ENCODE results near the gene ANKRD12.

ANKRD12 gene

DNA sequence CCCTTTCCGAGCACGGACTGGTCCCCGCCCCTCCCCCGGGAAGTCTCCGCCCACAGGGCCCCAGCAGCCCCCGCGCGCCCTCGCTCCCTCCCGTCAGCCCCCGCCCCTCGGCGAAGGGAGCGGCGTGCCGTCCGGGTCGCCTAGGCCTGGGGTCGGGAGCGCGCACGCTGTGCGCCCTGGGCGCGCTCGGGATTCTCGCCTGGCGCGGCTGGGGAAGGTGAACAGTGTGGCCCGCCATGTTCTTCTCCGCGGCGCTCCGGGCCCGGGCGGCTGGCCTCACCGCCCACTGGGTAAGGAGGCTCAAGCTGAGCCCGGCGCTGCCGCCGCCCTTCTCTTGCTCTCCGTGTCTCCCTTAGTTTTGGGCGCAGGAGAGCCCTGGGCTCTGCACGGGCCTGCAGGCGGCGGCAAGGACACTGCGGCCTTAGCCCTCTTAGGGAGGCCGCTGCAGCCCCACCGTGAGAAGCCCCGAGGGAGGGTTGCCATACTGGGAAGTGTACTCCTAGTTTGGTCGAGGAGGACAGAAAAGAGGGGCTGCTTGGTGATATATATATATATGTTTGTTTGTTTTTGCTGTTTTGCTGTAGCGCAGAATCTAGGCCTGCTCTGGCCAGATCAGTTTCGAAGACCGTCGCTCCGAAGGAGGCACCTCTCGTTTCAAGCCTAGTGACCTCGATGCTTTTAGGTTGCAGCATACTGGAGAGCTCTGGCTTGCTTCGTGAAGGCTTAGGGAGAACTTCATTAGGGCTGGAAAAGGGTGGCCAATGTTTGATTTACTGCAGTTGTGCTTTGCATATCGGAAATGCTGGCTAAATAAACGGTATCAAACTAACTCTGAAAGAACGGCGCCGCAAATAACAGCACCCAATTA, 33.8 kb upstream of the ANKRD12 start, which contains the start of gene NDUFV2:
TSS of gene NDUFV2 (plus strand) at position 192 of the 868 bp plus-strand sequence. CDS start at position 237, 45 bp downstream.
- Histone ChIP-seq H3K27ac (peak within 1 kb of the TSS; percentile 88 to 96 (median 94)), H3K36me3 (peaks cover 0 to 31% (median 9%) of the 10 kb centered on the region in 11 experiments; a peak in 8 of 22 replicates), H3K9me3 (replicated peaks in 1 of 11) (no peaks in the 10 kb centered on the region), H3K4me1 (peaks cover 40 to 53% (median 45%) of the 10 kb centered on the region in 10 experiments), H4K20me1 (peaks cover 37 to 48% (median 43%) of the 10 kb centered on the region in 11 experiments), H3K4me2 (peak within 1 kb of the TSS; percentile 83 to 99 (median 96)), H3K4me3 (peak within 1 kb of the TSS; percentile 70 to 86 (median 77)), H3K9ac (peak within 1 kb of the TSS; percentile 89 to 96 (median 94)), H3K27me3 (no peaks in the 10 kb centered on the region)
- TF ChIP-seq Cebpa-rat (IDR thresholded peaks at IDR 0.05), result no peak

DNA sequence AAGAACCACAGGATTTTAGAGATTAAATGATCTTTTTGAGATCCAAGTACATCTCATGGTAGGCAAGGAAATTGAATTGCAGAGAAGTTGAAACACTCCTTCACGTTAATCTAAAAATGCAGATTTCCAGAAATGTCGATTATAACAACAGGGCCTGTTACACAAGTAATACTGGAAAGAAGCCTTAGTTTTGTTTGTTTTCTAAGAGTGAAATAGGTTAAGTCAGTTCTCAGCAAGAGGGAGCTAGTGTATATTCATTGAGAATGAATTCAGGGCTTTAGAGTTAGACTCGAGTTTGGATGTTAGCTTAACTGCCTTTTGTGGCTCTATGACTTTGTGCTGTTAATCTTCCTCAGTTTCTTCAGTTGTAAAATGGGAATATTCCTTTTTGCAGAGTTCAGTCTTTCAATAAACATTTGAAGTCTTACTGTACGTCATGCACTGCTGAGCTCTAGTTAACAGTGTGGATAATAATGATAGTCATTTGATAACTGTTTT, 33.2 kb upstream of the ANKRD12 start:
- Histone ChIP-seq H3K36me3 (peaks cover 0 to 37% (median 13%) of the 10 kb centered on the region in 11 experiments; a peak in 10 of 22 replicates), H3K4me3 (peak overlapping the region; percentile 70 to 86 (median 77)), H3K9ac (peak overlapping the region; percentile 89 to 96 (median 94)), H3K27ac (peak overlapping the region; percentile 79 to 96 (median 94)), H3K4me1 (peaks cover 43 to 59% (median 47%) of the 10 kb centered on the region in 10 experiments), H3K9me3 (replicated peaks in 1 of 11) (no peaks in the 10 kb centered on the region), H3K4me2 (peak overlapping the region; percentile 83 to 99 (median 96)), H3K27me3 (no peaks in the 10 kb centered on the region), H4K20me1 (peaks cover 44 to 55% (median 50%) of the 10 kb centered on the region in 11 experiments)
- TF ChIP-seq Cebpa-rat (IDR thresholded peaks at IDR 0.05), result no peak

DNA sequence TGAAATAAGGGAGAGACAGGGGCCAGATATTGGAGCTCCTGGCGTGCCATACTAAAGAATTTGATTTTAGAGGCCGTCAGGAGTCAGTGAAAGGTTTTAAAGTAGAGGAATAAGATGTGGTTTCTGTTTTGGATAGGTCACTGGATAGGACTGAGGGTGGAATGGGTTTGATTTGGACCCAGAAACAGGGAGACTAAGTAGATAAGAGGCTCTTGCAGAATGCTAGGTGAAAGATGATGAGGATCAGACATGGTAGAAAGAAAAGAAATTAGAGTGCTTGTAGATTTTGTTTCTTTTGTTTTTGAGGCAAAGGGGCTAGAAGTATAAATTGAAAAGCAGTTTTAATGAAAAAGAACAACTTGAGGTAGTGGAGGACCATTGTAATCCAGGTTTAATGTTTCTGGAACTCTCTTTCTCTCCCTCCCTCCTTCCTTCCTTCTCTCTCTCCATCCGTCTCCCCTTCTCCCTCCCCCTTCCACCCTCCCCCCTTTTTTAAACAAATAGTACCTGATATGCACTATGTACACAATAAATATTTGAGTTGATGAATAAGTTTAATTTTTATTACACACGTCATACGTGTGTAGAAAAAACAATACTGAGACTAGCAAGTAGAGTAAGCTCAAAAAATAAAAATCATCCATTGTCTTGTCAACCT, 32.2 kb upstream of the ANKRD12 start:
- H3K4me3 ChIP-seq, result peak overlapping the region; percentile 70 to 86 (median 77)
- H3K36me3 ChIP-seq, result peaks cover 0 to 46% (median 19%) of the 10 kb centered on the region in 11 experiments; a peak in 15 of 22 replicates
- TF ChIP-seq Cebpa-rat (IDR thresholded peaks at IDR 0.05), result no peak
- H4K20me1 ChIP-seq, result peaks cover 53 to 64% (median 59%) of the 10 kb centered on the region in 11 experiments
- H3K9me3 ChIP-seq (replicated peaks in 1 of 11), result no peaks in the 10 kb centered on the region
- H3K4me2 ChIP-seq, result peak overlapping the region; percentile 83 to 99 (median 96)
- H3K27me3 ChIP-seq, result no peaks in the 10 kb centered on the region
- peak overlapping the region; percentile 89 to 96 (median 94) for H3K9ac ChIP-seq
- H3K27ac ChIP-seq, result peak overlapping the region; percentile 79 to 96 (median 94); a peak in 21 of 22 replicates
- H3K4me1 ChIP-seq, result peaks cover 43 to 69% (median 50%) of the 10 kb centered on the region in 10 experiments

DNA sequence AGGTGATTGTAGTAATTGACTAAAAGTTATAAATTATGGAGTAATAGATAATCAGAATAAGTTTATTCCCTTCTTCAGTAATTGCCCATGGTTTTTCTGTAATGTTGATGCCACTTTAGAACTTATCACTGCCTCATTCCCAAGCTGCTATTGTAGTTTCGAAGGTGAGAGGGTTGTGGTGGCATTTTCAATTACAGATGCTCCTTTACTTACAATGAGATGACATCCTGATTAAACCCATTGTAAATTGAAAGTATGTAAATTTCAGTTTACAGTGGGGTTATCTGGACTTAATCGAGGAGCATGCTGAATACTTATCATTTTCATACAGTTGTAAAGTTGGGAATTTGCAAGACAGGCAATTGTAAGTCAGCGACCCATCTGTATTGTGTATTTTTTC, 31.2 kb upstream of the ANKRD12 start:
- Histone ChIP-seq H3K27ac (peak overlapping the region in 2 of 11 experiments; percentile 20 to 90; a peak in 3 of 22 replicates), H3K4me1 (peaks cover 43 to 77% (median 51%) of the 10 kb centered on the region in 10 experiments), H3K4me2 (peak overlapping the region; percentile 83 to 99 (median 96)), H3K9me3 (replicated peaks in 1 of 11) (no peaks in the 10 kb centered on the region), H3K4me3 (peak overlapping the region; percentile 70 to 86 (median 77); a peak in 17 of 20 replicates), H3K36me3 (peaks cover 3 to 55% (median 25%) of the 10 kb centered on the region in 11 experiments; a peak in 20 of 22 replicates), H3K9ac (peak overlapping the region; percentile 10 to 96 (median 93); a peak in 14 of 22 replicates), H3K27me3 (no peaks in the 10 kb centered on the region), H4K20me1 (peaks cover 61 to 75% (median 70%) of the 10 kb centered on the region in 11 experiments)
- no peak for TF ChIP-seq Cebpa-rat (IDR thresholded peaks at IDR 0.05)

DNA sequence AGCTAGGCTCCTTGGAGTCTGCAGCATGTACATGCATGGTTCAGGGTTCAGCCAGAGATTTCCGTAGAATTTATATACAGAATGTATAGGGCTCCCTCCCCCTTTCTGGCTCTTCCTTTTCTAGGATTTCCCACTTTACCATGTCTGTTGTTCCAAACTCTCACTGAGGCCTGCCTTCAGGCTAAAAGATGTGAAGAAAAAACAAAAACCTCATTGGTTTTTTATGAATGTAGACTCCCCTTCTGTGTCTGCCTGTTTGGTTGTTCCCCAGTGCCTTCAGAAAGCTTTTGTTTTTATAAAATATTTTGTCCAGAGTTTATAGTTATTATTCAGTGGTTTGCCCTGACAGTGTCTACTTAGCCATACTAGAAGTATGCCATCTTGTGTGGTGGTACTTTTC, 30.5 kb upstream of the ANKRD12 start:
- peaks cover 68 to 81% (median 77%) of the 10 kb centered on the region in 11 experiments for H4K20me1 ChIP-seq
- peak overlapping the region; percentile 83 to 99 (median 96) for H3K4me2 ChIP-seq
- H3K9me3 ChIP-seq (replicated peaks in 1 of 11), result no peaks in the 10 kb centered on the region
- peak overlapping the region in 6 of 11 experiments; percentile 36 to 95 (median 92); a peak in 9 of 22 replicates for H3K9ac ChIP-seq
- no peak for TF ChIP-seq Cebpa-rat (IDR thresholded peaks at IDR 0.05)
- H3K4me3 ChIP-seq, result peak overlapping the region in 7 of 10 experiments; percentile 71 to 86 (median 77); a peak in 9 of 20 replicates
- no peaks in the 10 kb centered on the region for H3K27me3 ChIP-seq
- H3K4me1 ChIP-seq, result peaks cover 43 to 77% (median 51%) of the 10 kb centered on the region in 10 experiments
- H3K27ac ChIP-seq, result peak overlapping the region in 3 of 11 experiments; percentile 6 to 14 (median 8); a peak in 3 of 22 replicates
- peaks cover 8 to 62% (median 32%) of the 10 kb centered on the region in 11 experiments; a peak in 21 of 22 replicates for H3K36me3 ChIP-seq

DNA sequence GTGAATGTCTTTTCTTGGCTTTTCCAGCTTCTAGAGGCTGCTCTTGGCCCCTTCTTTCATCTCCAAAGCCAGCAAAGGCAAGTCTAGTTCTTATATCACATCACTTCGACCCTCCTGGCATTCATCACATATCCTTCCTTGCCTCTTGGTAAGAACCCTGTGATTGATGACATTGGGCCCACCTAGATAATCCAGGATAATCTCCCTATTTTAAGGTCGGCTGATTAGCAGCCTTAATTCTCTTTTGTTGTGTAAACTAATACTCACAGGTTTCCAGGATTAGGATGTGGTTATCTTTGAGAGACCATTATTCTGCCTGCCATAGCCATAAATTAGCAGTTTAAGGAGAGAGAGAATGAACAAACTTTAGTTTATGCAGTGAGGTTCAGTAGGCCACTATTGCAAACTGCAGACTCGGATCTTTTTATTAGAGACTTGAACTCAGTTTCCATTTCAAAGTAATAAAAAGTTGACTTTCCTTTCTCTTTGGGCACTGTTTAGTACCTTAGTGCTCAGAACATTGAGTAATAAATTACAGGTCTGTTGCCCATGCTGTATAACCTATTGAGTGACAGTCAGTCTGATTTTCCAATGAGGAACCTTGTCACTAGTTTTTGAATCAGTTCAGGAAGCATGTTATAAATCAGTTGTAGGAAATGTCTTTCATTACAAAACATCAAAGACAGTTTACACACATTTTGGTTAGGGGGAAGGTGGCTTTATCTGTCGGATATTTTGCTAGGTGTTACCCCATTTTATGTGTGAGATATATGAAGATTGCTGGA, 29.6 kb upstream of the ANKRD12 start:
- H3K36me3 ChIP-seq, result peaks cover 17 to 71% (median 41%) of the 10 kb centered on the region in 11 experiments; a peak in 21 of 22 replicates
- peak overlapping the region; percentile 83 to 99 (median 96) for H3K4me2 ChIP-seq
- no peaks in the 10 kb centered on the region; a peak in 1 of 22 replicates for H3K9me3 ChIP-seq (replicated peaks in 1 of 11)
- H3K27ac ChIP-seq, result peak overlapping the region in 2 of 11 experiments; percentile 0 to 21; a peak in 2 of 22 replicates
- TF ChIP-seq Cebpa-rat (IDR thresholded peaks at IDR 0.05), result no peak
- peak overlapping the region in 3 of 10 experiments; percentile 72 to 86 (median 78); a peak in 4 of 20 replicates for H3K4me3 ChIP-seq
- no peaks in the 10 kb centered on the region for H3K27me3 ChIP-seq
- peaks cover 77 to 90% (median 86%) of the 10 kb centered on the region in 11 experiments for H4K20me1 ChIP-seq
- H3K9ac ChIP-seq, result peak overlapping the region in 4 of 11 experiments; percentile 3 to 91 (median 52); a peak in 6 of 22 replicates
- peaks cover 38 to 79% (median 46%) of the 10 kb centered on the region in 10 experiments for H3K4me1 ChIP-seq

DNA sequence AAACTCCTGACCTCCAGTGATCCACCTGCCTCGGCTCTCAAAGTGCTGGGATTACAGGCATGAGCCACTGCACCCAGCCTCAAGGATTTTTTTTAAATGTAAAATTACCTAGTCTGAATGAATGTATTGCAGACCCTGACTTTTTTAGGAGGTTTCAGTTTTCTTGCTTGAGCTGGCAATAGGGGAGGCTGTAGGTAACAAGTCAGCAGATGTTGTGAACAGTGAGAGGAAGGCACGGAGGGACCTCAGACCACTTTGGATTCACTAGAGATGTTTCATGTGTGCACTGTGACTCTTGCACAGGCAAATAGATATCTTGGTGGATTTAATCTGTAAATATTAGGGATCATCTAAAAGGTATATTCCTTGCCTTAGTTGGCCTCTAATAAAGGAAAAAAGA, 27.7 kb upstream of the ANKRD12 start:
- no peaks in the 10 kb centered on the region for H3K27me3 ChIP-seq
- peak overlapping the region in 3 of 11 experiments; percentile 21 to 47 (median 46); a peak in 5 of 22 replicates for H3K27ac ChIP-seq
- no peaks in the 10 kb centered on the region; a peak in 1 of 22 replicates for H3K9me3 ChIP-seq (replicated peaks in 1 of 11)
- no peak overlapping the region; a peak in 1 of 20 replicates for H3K4me3 ChIP-seq
- H4K20me1 ChIP-seq, result peaks cover 92 to 100% (median 100%) of the 10 kb centered on the region in 11 experiments
- peaks cover 39 to 98% (median 56%) of the 10 kb centered on the region in 10 experiments for H3K4me1 ChIP-seq
- H3K36me3 ChIP-seq, result peaks cover 21 to 90% (median 57%) of the 10 kb centered on the region in 11 experiments; a peak in 21 of 22 replicates
- peak overlapping the region in 6 of 11 experiments; percentile 4 to 99 (median 48); a peak in 8 of 22 replicates for H3K4me2 ChIP-seq
- peak overlapping the region in 3 of 11 experiments; percentile 12 to 49 (median 19); a peak in 3 of 22 replicates for H3K9ac ChIP-seq
- no peak for TF ChIP-seq Cebpa-rat (IDR thresholded peaks at IDR 0.05)
